A673 (cell line): Measurements from ENCODE around the gene ASB18. TPM values are rescaled to one million over a fixed set of nuclear protein-coding genes. Genes with fewer than 3 reads are reported as not detected.

Source experiments
- BruUV-seq: library from RNA; stranded (reverse); fragments of 400-500 nt; replicated peaks from 2 replicates; lab custom pipeline; 2021; lab: Mats Ljungman, UMichigan
- CTCF ChIA-PET: fragments of 300-600 bp; sonication (Branson Sonifier 250); formaldehyde crosslinking; loops from one replicate; lab custom pipeline; 2022; ENCODE audit warnings: antibody characterized with exemption; lab: Charles Lee
- POLR2A ChIA-PET: fragments of 300-600 bp; sonication (Branson Sonifier 250); formaldehyde crosslinking; loops from one replicate; lab custom pipeline; 2022; ENCODE audit warnings: antibody characterized with exemption; ENCODE audit not compliant: low non-redundant PET; lab: Charles Lee
- DNase-seq: peaks from one replicate; pipeline ENCODE4 v3.0.0-alpha.2; 2015; ENCODE audit warnings: low spot score
- H3K27ac ChIP-seq: fragments of 200-600 bp; sonication (generic); 2 replicates; pipeline ENCODE4 v1.5.1; 2016; ENCODE audit warnings: mixed run types, low read depth, mild to moderate bottlenecking, mixed read lengths, antibody characterized with exemption, low read length; ENCODE audit not compliant: poor library complexity, severe bottlenecking
- H3K27me3 ChIP-seq: fragments of 200-600 bp; sonication (generic); replicated peaks from 2 replicates; pipeline ENCODE4 v1.6.1; 2017; ENCODE audit warnings: mixed run types, low read depth, mild to moderate bottlenecking, mixed read lengths, antibody characterized with exemption, low read length; ENCODE audit not compliant: insufficient read depth, poor library complexity
- H3K36me3 ChIP-seq: fragments of 200-600 bp; sonication (generic); 2 replicates; pipeline ENCODE4 v1.6.1; 2016; ENCODE audit warnings: mixed run types, mild to moderate bottlenecking, mixed read lengths, antibody characterized with exemption, low read length; ENCODE audit not compliant: insufficient read depth, poor library complexity, severe bottlenecking
- H3K4me1 ChIP-seq: fragments of 200-600 bp; sonication (generic); 2 replicates; pipeline ENCODE4 v1.6.1; 2017; ENCODE audit warnings: mixed run types, mild to moderate bottlenecking, mixed read lengths, antibody characterized with exemption, low read length; ENCODE audit not compliant: insufficient read depth, poor library complexity, severe bottlenecking
- H3K4me3 ChIP-seq: fragments of 200-600 bp; sonication (generic); 2 replicates; pipeline ENCODE4 v1.5.1; 2016; ENCODE audit warnings: low read depth, mixed run types, mild to moderate bottlenecking, mixed read lengths, low read length; ENCODE audit not compliant: poor library complexity, severe bottlenecking
- H3K9me3 ChIP-seq: fragments of 200-600 bp; sonication (generic); 2 replicates; pipeline ENCODE4 v1.6.1; 2016; ENCODE audit warnings: mixed run types, low read depth, mild to moderate bottlenecking, mixed read lengths, antibody characterized with exemption, low read length; ENCODE audit not compliant: poor library complexity, severe bottlenecking
- CTCF ChIP-seq: fragments of 300-800, 200-600 bp; sonication (generic); conservative IDR thresholded peaks from 2 replicates; pipeline ENCODE4 v1.5.1; 2017; ENCODE audit warnings: low read depth, mild to moderate bottlenecking, antibody characterized with exemption, low read length, moderate library complexity, mixed read lengths
- EZH2 ChIP-seq: fragments of 200-600 bp; sonication (generic); IDR thresholded peaks from 2 replicates; pipeline ENCODE4 v1.6.1; 2017; ENCODE audit warnings: borderline replicate concordance, low read depth, mild to moderate bottlenecking, mixed read lengths, antibody characterized with exemption, low read length; ENCODE audit not compliant: poor library complexity, severe bottlenecking
- intact Hi-C: fragments of 100-400 bp; cut with micrococcal nuclease; formaldehyde crosslinking; loops from one replicate; pipeline ENCODE4 v1.10.0; 2022; ENCODE audit not compliant: unreplicated experiment
- total RNA-seq: library from RNA; stranded (reverse); gene quantifications from 2 replicates; pipeline ENCODE4 v1.2.3, GENCODE V29; 2021

Gene ASB18
- total RNA-seq, 1 experiment from 2014 or later: not detected

DNA sequence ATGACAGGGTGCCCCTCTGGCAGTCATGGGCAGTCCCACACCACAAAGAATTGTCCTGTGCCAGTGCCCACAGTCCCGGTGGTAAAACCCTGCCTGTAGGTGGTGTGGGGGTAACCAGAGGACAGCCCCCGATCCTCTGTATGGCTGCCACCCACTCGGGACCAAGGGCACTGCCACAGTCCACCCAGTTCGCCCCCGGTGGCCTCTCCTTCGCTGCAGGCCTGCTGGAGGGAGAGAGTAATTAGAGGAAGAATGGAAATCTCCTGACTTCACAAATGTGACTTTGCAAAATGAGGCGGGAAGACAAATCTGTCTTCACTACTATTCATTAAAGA, 107.4 kb downstream of the ASB18 start:
- BruUV-seq: no TSS peak
- intact Hi-C loops: no loop called here
- POLR2A ChIA-PET: no interaction called here
- no peak overlapping the region for H3K27ac ChIP-seq
- no peaks in the 10 kb centered on the region for H3K9me3 ChIP-seq
- no peak for DNase-seq
- TF ChIP-seq EZH2 (no peak), CTCF (no peak)
- H3K4me1 ChIP-seq: no peaks in the 10 kb centered on the region
- H3K27me3 ChIP-seq: no peaks in the 10 kb centered on the region
- CTCF ChIA-PET: no interaction called here
- no peak overlapping the region for H3K4me3 ChIP-seq
- H3K36me3 ChIP-seq: no peaks in the 10 kb centered on the region

- TF ChIP-seq CTCF (no peak), EZH2 (no peak)
- no peaks in the 10 kb centered on the region for H3K9me3 ChIP-seq
- no peak overlapping the region for H3K27ac ChIP-seq
- ChIA-PET CTCF (no interaction called here), POLR2A (no interaction called here)
- no peak overlapping the region for H3K4me3 ChIP-seq
- no TSS peak for BruUV-seq
- DNase-seq: no peak
- intact Hi-C loops: no loop called here
- H3K36me3 ChIP-seq: no peaks in the 10 kb centered on the region
- no peaks in the 10 kb centered on the region for H3K27me3 ChIP-seq
- no peaks in the 10 kb centered on the region for H3K4me1 ChIP-seq
These were observed 107.9 kb downstream of the ASB18 start for GRCh38 chr2:236156095-236156859.

GRCh38 chr2:236155406-236155805, 108.8 kb downstream of the ASB18 start:
- Histone ChIP-seq H3K9me3 (no peaks in the 10 kb centered on the region), H3K27me3 (no peaks in the 10 kb centered on the region), H3K4me3 (no peak overlapping the region), H3K27ac (no peak overlapping the region), H3K36me3 (no peaks in the 10 kb centered on the region), H3K4me1 (no peaks in the 10 kb centered on the region)
- no TSS peak for BruUV-seq
- CTCF ChIA-PET: no interaction called here
- intact Hi-C loops: no loop called here
- TF ChIP-seq EZH2 (no peak), CTCF (no peak)
- POLR2A ChIA-PET: no interaction called here
- DNase-seq: no peak
